CD14-positive monocyte (primary cell): ENCODE data around the gene TBCCD1. TPM values are rescaled to one million over a fixed set of nuclear protein-coding genes. Genes with fewer than 3 reads are reported as not detected.

Source experiments
- DNase-seq, 3 donors: peaks; one replicate each; pipeline ENCODE4 v3.0.0-alpha.2; 2011 to 2022
- H2AFZ ChIP-seq: 2 replicates; pipeline ENCODE4 v1.6.0; 2012; ENCODE audit warnings: mild to moderate bottlenecking, low read depth, low read length, inconsistent platforms; ENCODE audit not compliant: insufficient read depth, poor library complexity, severe bottlenecking
- H3K27ac ChIP-seq, 2 donors: 1 replicate in 1 of 2; 2 replicates in 1 of 2; pipeline ENCODE4 v1.5.1; 2012 to 2013; ENCODE audit warnings: low read length in 2 of 2, control low read depth in 1 of 2, inconsistent platforms in 1 of 2, low read depth in 1 of 2, mild to moderate bottlenecking in 1 of 2
- H3K27me3 ChIP-seq, 2 donors: one replicate each; pipeline versions ENCODE4 v1.6.0 to v1.6.1; 2011 to 2013; ENCODE audit warnings: low read length in 2 of 2; ENCODE audit not compliant: control insufficient read depth in 2 of 2, insufficient read depth in 2 of 2
- H3K36me3 ChIP-seq, 2 donors: replicated peaks in 1 of 2; 1 replicate in 1 of 2; 2 replicates in 1 of 2; pipeline versions ENCODE4 v1.5.1 to v1.6.1; 2012 to 2013; ENCODE audit warnings: low read length in 2 of 2, control low read depth in 1 of 2, inconsistent platforms in 1 of 2, mild to moderate bottlenecking in 1 of 2; ENCODE audit not compliant: insufficient read depth in 2 of 2, control insufficient read depth in 1 of 2
- H3K4me1 ChIP-seq, 2 donors: 1 replicate in 1 of 2; 2 replicates in 1 of 2; pipeline versions ENCODE4 v1.5.1 to v1.6.1; 2012 to 2013; ENCODE audit warnings: low read length in 2 of 2, control low read depth in 1 of 2, inconsistent platforms in 1 of 2, mild to moderate bottlenecking in 1 of 2, moderate library complexity in 1 of 2; ENCODE audit not compliant: insufficient read depth in 2 of 2, control insufficient read depth in 1 of 2
- H3K4me2 ChIP-seq: replicated peaks from 2 replicates; pipeline ENCODE3; 2012; ENCODE audit warnings: low read length, moderate library complexity, mild to moderate bottlenecking; ENCODE audit not compliant: poor library complexity, severe bottlenecking; ENCODE audit errors: extremely low read depth
- H3K4me3 ChIP-seq, 3 experiments: fragments of 200-600 bp in 1 of 3; sonication (generic) in 1 of 3; replicated peaks in 1 of 3; 1 replicate in 2 of 3; 2 replicates in 1 of 3; pipeline ENCODE4 v1.5.1; 2011 to 2013; ENCODE audit warnings: low read length in 3 of 3, mild to moderate bottlenecking in 3 of 3, control low read depth in 2 of 3, low read depth in 2 of 3, inconsistent platforms in 1 of 3, moderate library complexity in 1 of 3
- H3K79me2 ChIP-seq: 2 replicates; pipeline ENCODE4 v1.6.0; 2012; ENCODE audit warnings: mild to moderate bottlenecking, control low read depth, inconsistent platforms, low read length, moderate library complexity; ENCODE audit not compliant: insufficient read depth
- H3K9ac ChIP-seq: 2 replicates; pipeline ENCODE4 v1.6.0; 2017; ENCODE audit warnings: low read length, mild to moderate bottlenecking; ENCODE audit not compliant: insufficient read depth, poor library complexity, severe bottlenecking
- H3K9me3 ChIP-seq, 2 donors: replicated peaks in 1 of 2; 1 replicate in 1 of 2; 2 replicates in 1 of 2; pipeline versions ENCODE4 v1.5.1 to v1.6.1; 2012 to 2013; ENCODE audit warnings: low read length in 2 of 2, control low read depth in 1 of 2; ENCODE audit not compliant: control insufficient read depth in 1 of 2, insufficient read depth in 1 of 2
- H4K20me1 ChIP-seq: 2 replicates; pipeline ENCODE4 v1.6.0; 2012; ENCODE audit warnings: mild to moderate bottlenecking, low read length, control low read depth, moderate library complexity; ENCODE audit not compliant: insufficient read depth
- H3K27ac Mint-ChIP-seq, 7 donors: one replicate each; pipeline ENCODE4 v1.8.0; 2020; ENCODE audit warnings: mild to moderate bottlenecking in 7 of 7, mixed read lengths in 7 of 7, moderate library complexity in 6 of 7, inconsistent platforms in 2 of 7
- H3K27me3 Mint-ChIP-seq, 3 donors: one replicate each; pipeline ENCODE4 v1.8.0; 2021 to 2022; ENCODE audit warnings: low read depth in 3 of 3, mild to moderate bottlenecking in 3 of 3, mixed read lengths in 3 of 3, moderate library complexity in 3 of 3, inconsistent platforms in 1 of 3
- H3K36me3 Mint-ChIP-seq, 2 donors: one replicate each; pipeline ENCODE4 v1.8.0; 2020; ENCODE audit warnings: mixed read lengths in 2 of 2, inconsistent platforms in 1 of 2, mild to moderate bottlenecking in 1 of 2
- H3K4me1 Mint-ChIP-seq: one replicate; pipeline ENCODE4 v1.8.0; 2020; ENCODE audit warnings: mild to moderate bottlenecking, mixed read lengths
- H3K4me3 Mint-ChIP-seq, 2 donors: one replicate each; pipeline ENCODE4 v1.8.0; 2020; ENCODE audit warnings: mild to moderate bottlenecking in 2 of 2, mixed read lengths in 2 of 2, moderate library complexity in 1 of 2
- H3K9me3 Mint-ChIP-seq, 7 donors: one replicate each; pipeline ENCODE4 v1.8.0; 2020 to 2022; ENCODE audit warnings: mixed read lengths in 7 of 7, mild to moderate bottlenecking in 6 of 7, moderate library complexity in 6 of 7, inconsistent platforms in 2 of 7
- CTCF ChIP-seq: fragments of 200-600 bp; IDR thresholded peaks from one replicate; pipeline ENCODE4 v1.8.0; 2022; ENCODE audit warnings: antibody characterized with exemption, mild to moderate bottlenecking
- WGBS: methylation state at CpG from one replicate; pipeline ENCODE4 v1.1.5; 2013; ENCODE audit warnings: missing lambda C conversion rate; ENCODE audit not compliant: insufficient coverage; 5-methylcytosine and 5-hydroxymethylcytosine counted together
- intact Hi-C, 2 donors: fragments of 100-400 bp; cut with micrococcal nuclease; formaldehyde crosslinking; loops; one replicate each; pipeline versions ENCODE4 v1.15.0 to v1.15.1; 2023
- polyA plus RNA-seq, 3 donors: library from polyadenylated mRNA; depleted of rRNA in 1 of 3; unstranded in 2 of 3; stranded (reverse) in 1 of 3; fragments of 300-500 nt in 2 of 3; fragments of >200 nt in 1 of 3; fragmentation: Illumina TruSeq in 2 of 3; gene quantifications; 1 replicate in 2 of 3; 2 replicates in 1 of 3; pipeline ENCODE4 v1.2.3, GENCODE V29; 2012 to 2021

TBCCD1 gene
- polyA plus RNA-seq, 3 donors = 9.2 to 9.6 (median 9.6) TPM

GRCh38 chr3:186593862-186594261 lies 26.7 kb upstream of the TBCCD1 start:
- H3K4me3 ChIP-seq = no peak overlapping the region

GRCh38 chr3:186592682-186593081 lies 25.5 kb upstream of the TBCCD1 start:
- Histone ChIP-seq H3K36me3 (no peaks in the 10 kb centered on the region), H3K79me2 (no peaks in the 10 kb centered on the region), H4K20me1 (no peaks in the 10 kb centered on the region), H3K4me1 (no peaks in the 10 kb centered on the region), H3K27me3 (no peaks in the 10 kb centered on the region), H3K9me3 (no peaks in the 10 kb centered on the region), H3K4me3 (no peak overlapping the region), H3K27ac (no peak overlapping the region), H3K4me2 (no peak overlapping the region), H3K9ac (no peak overlapping the region), H2AFZ (no peak overlapping the region)
- peaks cover 3% of the 10 kb centered on the region for H3K4me1 Mint-ChIP-seq
- WGBS = no CpG with 5 or more reads among the region's 4 CpGs
- H3K27ac Mint-ChIP-seq = no peak overlapping the region
- no peak for TF ChIP-seq CTCF
- intact Hi-C loops = no loop called here
- H3K27me3 Mint-ChIP-seq = peaks cover under 1 to 5% (median 3%) of the 10 kb centered on the region in 3 donors
- no peaks in the 10 kb centered on the region for H3K36me3 Mint-ChIP-seq
- no peaks in the 10 kb centered on the region for H3K9me3 Mint-ChIP-seq
- H3K4me3 Mint-ChIP-seq = no peak overlapping the region
- DNase-seq = no peak

More at GRCh38 chr3:186593862-186594261, 26.7 kb upstream of the TBCCD1 start:
- Histone ChIP-seq H3K27me3 (no peaks in the 10 kb centered on the region), H3K9me3 (no peaks in the 10 kb centered on the region), H3K4me1 (no peaks in the 10 kb centered on the region), H3K36me3 (no peaks in the 10 kb centered on the region), H2AFZ (no peak overlapping the region), H3K79me2 (no peaks in the 10 kb centered on the region), H3K27ac (no peak overlapping the region), H4K20me1 (no peaks in the 10 kb centered on the region), H3K4me2 (no peak overlapping the region), H3K9ac (no peak overlapping the region)
- intact Hi-C loops = no loop called here
- peaks cover 3 to 5% (median 3%) of the 10 kb centered on the region in 3 donors for H3K27me3 Mint-ChIP-seq
- H3K9me3 Mint-ChIP-seq = peaks cover 0 to 2% (median 0%) of the 10 kb centered on the region in 7 donors
- H3K27ac Mint-ChIP-seq = no peak overlapping the region
- peaks cover 3% of the 10 kb centered on the region for H3K4me1 Mint-ChIP-seq
- H3K36me3 Mint-ChIP-seq = no peaks in the 10 kb centered on the region
- no peak for TF ChIP-seq CTCF
- no peak overlapping the region for H3K4me3 Mint-ChIP-seq
- DNase-seq = no peak
- WGBS = 92% methylated on average over 2 of the region's 3 CpGs
